ENCODE results near the gene GOLGA3. TPM values are rescaled to one million over a fixed set of nuclear protein-coding genes. Genes with fewer than 3 reads are reported as not detected.

GOLGA3 gene
- total RNA-seq, 2 donors from 2014 or later, result 99.1 to 109 TPM

GRCh38 chr12:132773077-132773955 is 55.4 kb downstream of the GOLGA3 start:
- Histone ChIP-seq H3K4me3 (no peak overlapping the region), H3K9me3 (no peaks in the 10 kb centered on the region), H3K4me1 (replicated peaks) (no peaks in the 10 kb centered on the region), H3K27ac (no peak overlapping the region), H3K36me3 (peaks cover 15 to 29% of the 10 kb centered on the region in 2 donors), H3K27me3 (replicated peaks; ENCODE audit: insufficient read depth) (no peaks in the 10 kb centered on the region)
- intact Hi-C loops (cut with DNase I), result no loop called here
- DNase-seq (ENCODE audit: low spot score), result no peak
- WGBS, result 89% methylated on average over 40 of the region's 41 CpGs
- no peak for TF ChIP-seq POLR2AphosphoS5 (IDR thresholded peaks at IDR 0.05)

- Histone ChIP-seq H3K27ac (no peak overlapping the region), H3K4me1 (replicated peaks) (no peaks in the 10 kb centered on the region), H3K4me3 (no peak overlapping the region), H3K36me3 (peaks cover 11 to 25% of the 10 kb centered on the region in 2 donors), H3K9me3 (no peaks in the 10 kb centered on the region), H3K27me3 (replicated peaks; ENCODE audit: insufficient read depth) (no peaks in the 10 kb centered on the region)
- intact Hi-C loops (cut with DNase I), result no loop called here
- DNase-seq (ENCODE audit: low spot score), result no peak
- TF ChIP-seq POLR2AphosphoS5 (IDR thresholded peaks at IDR 0.05) (no peak), CTCF (IDR thresholded peaks at IDR 0.05) (no peak), POLR2A (IDR thresholded peaks at IDR 0.05) (no peak)
- WGBS, result 83% methylated on average over 14 of the region's 14 CpGs
These were observed 56.1 kb downstream of the GOLGA3 start for GRCh38 chr12:132772606-132773005.

DNA sequence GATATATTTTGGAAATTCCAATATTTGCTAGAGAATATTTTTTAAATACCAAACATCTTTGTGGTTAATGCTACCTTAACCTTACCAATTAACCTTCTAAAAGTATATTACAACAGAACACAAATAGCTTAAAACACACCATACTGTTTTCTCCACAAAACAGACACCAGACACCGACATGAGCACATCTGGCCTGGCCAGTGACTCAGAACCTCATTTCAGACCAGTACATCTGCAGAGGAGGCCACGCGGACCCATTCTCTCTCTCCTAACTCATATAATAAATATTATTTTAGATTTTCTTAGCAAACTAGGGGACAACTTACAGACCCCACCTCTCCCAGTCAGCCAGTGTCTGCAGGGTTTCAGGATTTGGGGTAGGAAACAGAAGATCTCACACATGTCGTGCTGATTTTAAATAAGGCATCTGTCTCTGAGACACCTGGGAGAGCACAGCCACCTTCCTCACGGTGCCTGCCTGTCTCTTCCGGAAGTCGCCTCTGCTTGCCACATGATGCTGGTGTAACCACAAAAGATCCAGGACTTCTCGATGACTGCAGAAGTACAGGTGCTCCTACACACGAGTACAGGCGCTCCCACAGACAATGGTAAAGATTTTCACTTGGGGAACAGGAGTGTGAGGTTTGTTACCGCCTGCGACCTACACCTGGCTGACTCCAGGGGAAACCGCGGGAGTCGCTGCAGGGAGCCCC is 57.4 kb downstream of the GOLGA3 start:
- 89% methylated on average over 15 of the region's 15 CpGs for WGBS
- peaks cover 6 to 21% of the 10 kb centered on the region in 2 donors for H3K36me3 ChIP-seq
- TF ChIP-seq CTCF (IDR thresholded peaks at IDR 0.05) (no peak), POLR2A (IDR thresholded peaks at IDR 0.05) (no peak), POLR2AphosphoS5 (IDR thresholded peaks at IDR 0.05) (no peak)
- no peak overlapping the region for H3K27ac ChIP-seq
- intact Hi-C loops (cut with DNase I), result no loop called here
- no peak for DNase-seq (ENCODE audit: low spot score)
- H3K4me3 ChIP-seq, result no peak overlapping the region
- no peaks in the 10 kb centered on the region for H3K9me3 ChIP-seq
- no peaks in the 10 kb centered on the region for H3K27me3 ChIP-seq (replicated peaks; ENCODE audit: insufficient read depth)
- H3K4me1 ChIP-seq (replicated peaks), result no peaks in the 10 kb centered on the region

GRCh38 chr12:132766380-132767085 is 62.1 kb downstream of the GOLGA3 start:
- H3K27ac ChIP-seq, result no peak overlapping the region
- H3K27me3 ChIP-seq (replicated peaks; ENCODE audit: insufficient read depth), result no peaks in the 10 kb centered on the region
- no peaks in the 10 kb centered on the region for H3K9me3 ChIP-seq
- DNase-seq (ENCODE audit: low spot score), result no peak
- intact Hi-C loops (cut with DNase I), result loop anchor here (5.0 to 10.0 kb wide), 2 partner anchors 61 to 138 kb away; partner anchors contain the start of gene GOLGA3
- no peak for TF ChIP-seq CTCF (IDR thresholded peaks at IDR 0.05)
- no peak for TF ChIP-seq POLR2A (IDR thresholded peaks at IDR 0.05)
- TF ChIP-seq POLR2AphosphoS5 (IDR thresholded peaks at IDR 0.05), result no peak
- no peak overlapping the region for H3K4me3 ChIP-seq
- no peaks in the 10 kb centered on the region for H3K36me3 ChIP-seq
- 71% methylated on average over 27 of the region's 27 CpGs for WGBS
- H3K4me1 ChIP-seq (replicated peaks), result no peaks in the 10 kb centered on the region

DNA sequence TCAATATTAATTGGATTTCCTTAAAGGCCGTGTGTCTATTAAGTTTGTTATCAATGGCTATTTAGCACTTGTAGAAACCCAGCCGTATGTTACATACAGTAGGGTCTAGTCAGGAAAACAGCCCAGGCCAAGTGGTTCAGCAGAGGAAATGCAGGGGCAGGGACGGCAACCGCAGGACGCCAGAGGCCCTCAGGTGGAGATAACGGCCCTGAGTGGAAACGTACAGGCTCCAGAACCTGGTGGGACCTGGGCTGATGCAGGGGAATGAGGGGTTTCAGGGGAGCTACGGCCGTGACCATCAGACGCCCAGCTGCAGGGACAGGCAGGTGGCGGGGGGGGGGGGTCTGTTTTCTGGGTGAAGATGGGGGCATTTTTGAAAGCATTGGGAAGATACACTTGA is 63.3 kb downstream of the GOLGA3 start:
- no peak for TF ChIP-seq POLR2AphosphoS5 (IDR thresholded peaks at IDR 0.05)
- TF ChIP-seq CTCF (IDR thresholded peaks at IDR 0.05), result no peak
- TF ChIP-seq POLR2A (IDR thresholded peaks at IDR 0.05), result no peak
- Histone ChIP-seq H3K27ac (no peak overlapping the region), H3K36me3 (no peaks in the 10 kb centered on the region), H3K4me3 (no peak overlapping the region), H3K9me3 (no peaks in the 10 kb centered on the region), H3K4me1 (replicated peaks) (peaks cover 2% of the 10 kb centered on the region), H3K27me3 (replicated peaks; ENCODE audit: insufficient read depth) (no peaks in the 10 kb centered on the region)
- no peak for DNase-seq (ENCODE audit: low spot score)
- intact Hi-C loops (cut with DNase I), result loop anchor here (5.0 to 10.0 kb wide), 2 partner anchors 62 to 139 kb away; partner anchors contain the start of gene GOLGA3
- WGBS, result 80% methylated on average over 11 of the region's 11 CpGs
